Globus pallidus (tissue), 1 donor: ENCODE data around the gene TCHP.

ENCODE experiments used
- DNase-seq: peaks from one replicate; pipeline ENCODE4 v3.0.0-alpha.2; 2015; ENCODE audit warnings: low spot score

TCHP gene

GRCh38 chr12:109932878-109933503, 32.9 kb downstream of the TCHP start:
- no peak for DNase-seq

- no peak for DNase-seq
Measured at GRCh38 chr12:109934026-109934425, 34.0 kb downstream of the TCHP start.

GRCh38 chr12:109937371-109937770, 37.3 kb downstream of the TCHP start:
- no peak for DNase-seq

DNA sequence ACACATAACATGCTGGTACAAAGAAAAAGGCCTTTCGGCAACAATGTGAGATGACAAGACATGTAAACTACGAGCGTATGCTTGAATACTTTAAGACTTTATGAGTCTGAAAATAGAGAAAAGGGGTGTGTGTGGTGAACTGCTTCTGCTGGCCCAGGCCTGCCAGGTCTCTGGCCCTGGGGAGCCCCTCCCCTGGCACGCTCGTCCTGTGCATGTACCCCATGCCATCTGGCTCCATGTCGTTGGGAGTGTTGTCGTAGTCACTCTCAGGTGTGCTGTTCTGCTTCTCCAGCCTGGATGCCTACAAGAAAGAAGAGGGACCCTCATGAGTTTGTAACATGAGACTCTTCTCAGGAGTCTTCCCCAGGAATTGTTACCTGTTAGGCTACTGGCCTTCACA, 38.9 kb downstream of the TCHP start:
- no peak for DNase-seq

DNA sequence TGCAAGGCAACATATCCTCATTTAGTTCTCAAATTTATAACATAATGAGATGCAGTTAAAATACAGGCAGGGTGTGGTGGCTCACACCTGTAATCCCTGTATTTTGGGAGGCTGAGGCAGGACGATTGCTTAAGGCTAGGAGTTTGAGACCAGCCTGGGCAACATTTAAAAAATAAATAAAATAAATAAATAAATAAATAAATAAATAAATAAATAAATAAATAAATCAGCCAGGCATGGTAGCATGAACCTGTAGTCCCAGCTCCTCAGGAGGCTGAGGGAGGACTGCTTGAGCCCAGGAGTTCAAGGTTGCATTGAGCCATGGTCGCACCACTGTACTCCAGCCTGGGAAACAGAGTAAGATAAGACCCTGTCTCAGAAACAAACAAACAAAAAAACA, 39.4 kb downstream of the TCHP start:
- DNase-seq = no peak

DNA sequence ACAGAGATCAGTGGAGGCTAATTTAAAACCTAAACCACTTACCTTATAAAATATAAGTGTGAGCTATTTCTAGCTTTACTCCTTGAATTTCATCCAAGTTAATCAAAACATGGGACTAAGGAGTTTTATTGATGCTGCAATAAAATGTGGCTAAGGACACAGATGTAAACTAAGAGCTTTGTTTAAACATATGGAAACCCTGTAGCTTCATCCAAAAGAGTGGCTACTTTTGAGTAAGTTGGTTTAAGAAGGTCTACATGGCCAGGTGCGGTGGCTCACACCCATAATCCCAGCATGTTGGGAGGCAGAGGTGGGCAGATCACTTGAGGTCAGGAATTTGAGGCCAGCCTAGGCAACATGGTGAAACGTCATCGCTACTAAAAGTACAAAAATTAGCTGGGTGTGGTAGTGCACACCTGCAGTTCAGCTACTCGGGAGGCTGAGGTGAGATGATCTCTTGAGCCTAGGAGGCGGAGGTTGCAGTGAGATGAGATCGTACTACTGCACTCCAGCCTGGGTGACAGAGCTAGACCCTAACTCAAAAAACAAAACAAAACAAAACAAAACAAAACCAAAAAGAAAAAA, 40.4 kb downstream of the TCHP start:
- DNase-seq = no peak

- DNase-seq = no peak
Measured at GRCh38 chr12:109943811-109944210, 43.7 kb downstream of the TCHP start.

DNA sequence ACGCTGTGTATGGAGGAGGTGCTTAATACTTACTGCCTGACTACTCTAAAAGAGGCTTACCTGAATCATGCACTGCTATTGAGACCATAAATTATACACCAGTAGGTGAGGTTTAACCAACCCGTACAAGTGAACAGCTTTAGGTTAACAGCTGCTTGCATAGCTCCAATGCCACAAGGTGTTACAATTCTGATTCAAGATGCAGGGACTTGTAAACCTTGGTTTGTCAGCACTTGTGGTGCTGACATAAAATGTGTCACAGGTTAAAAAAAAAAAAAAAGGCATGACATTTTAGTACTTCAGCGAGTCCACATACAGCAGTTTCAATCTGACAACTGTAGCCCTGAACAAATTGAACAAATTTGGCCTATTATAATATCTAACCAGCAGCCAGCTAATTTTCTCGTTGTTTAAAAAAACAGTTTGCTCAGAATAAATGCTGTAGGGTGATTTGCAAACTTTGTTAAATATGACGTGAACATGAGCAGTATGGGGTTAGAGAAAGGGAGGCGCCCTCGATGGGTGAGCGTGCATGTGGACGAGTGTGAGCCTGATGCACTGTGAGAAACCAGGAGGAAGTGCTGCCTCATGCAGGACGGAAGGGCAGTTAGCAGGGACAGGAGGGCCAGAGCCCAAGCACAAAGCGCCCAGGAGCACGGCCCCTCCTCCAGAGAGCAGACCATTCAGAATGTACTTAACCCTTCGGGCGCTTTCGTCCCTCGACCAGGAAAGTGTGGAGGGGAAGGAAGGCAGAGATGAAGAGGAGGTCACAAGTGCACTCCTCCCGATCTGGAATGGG, 44.7 kb downstream of the TCHP start:
- no peak for DNase-seq

GRCh38 chr12:109946505-109946904, 46.4 kb downstream of the TCHP start:
- no peak for DNase-seq

- DNase-seq = no peak
Measured at GRCh38 chr12:109946913-109947312, 46.8 kb downstream of the TCHP start.

- peak; percentile 50 for DNase-seq
Measured at GRCh38 chr12:109947521-109947920, 47.4 kb downstream of the TCHP start.

- no peak for DNase-seq
Measured at GRCh38 chr12:109948368-109948767, 48.3 kb downstream of the TCHP start.

- DNase-seq = no peak
Measured at GRCh38 chr12:109949089-109949488, 49.0 kb downstream of the TCHP start.

DNA sequence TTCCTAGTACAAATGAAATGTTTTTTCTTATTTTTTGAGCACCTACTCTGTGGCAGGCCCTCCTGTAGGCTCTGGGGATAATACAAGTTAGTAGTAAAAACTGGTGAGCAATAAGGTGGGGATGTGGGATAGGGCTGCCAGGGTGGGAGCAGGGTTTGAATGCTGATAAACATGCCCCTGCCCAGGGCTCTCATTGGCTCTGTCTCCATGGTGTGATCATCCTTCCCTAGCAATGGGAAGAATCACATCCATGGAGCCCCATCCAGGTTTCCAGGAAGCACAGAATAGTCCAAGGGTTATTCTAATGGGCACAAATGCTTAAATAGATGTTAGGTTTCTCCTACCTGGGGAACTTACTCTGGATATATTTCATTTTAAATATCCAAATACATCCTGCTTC, 50.6 kb downstream of the TCHP start:
- no peak for DNase-seq

DNA sequence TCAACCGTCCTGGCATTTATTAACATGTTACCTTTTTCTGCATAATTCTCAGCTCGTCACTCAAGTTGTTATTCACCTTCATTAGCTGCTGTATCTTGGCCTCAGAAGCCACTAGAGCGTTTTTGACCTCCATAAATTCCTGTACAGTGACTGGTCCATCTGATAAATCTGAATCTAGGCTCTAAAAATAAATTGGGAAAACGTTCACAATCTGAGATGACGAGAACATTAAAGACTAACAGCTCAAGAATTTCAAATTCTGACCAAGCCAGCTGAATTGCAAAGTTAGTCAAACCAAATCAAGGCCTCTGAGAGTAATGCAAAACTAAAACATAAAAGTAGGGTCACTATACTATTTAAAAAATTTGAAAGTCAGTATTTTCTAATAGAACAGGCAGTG, 51.1 kb downstream of the TCHP start:
- no peak for DNase-seq

DNA sequence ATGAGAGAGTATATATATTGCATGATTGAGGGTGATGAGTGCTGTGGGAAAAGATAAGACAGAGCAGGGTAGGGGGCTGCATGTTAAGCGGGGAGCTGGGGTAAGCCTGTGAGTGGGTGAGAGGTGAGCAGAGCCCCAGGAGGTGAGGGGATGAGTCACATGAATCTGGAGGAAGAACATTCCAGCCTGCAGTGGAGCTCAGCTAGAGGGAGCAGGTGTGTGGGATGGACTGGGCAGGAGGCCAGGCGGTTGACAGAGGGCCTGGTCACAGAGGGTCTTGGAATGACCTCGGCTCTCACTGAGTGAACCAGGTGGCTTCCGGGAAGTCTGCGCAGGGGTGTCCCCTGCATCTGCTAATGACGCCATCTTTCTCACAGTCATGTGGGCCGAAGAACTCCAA, 51.7 kb downstream of the TCHP start:
- no peak for DNase-seq

- DNase-seq = no peak
Measured at GRCh38 chr12:109952160-109952858, 52.2 kb downstream of the TCHP start.

GRCh38 chr12:109952873-109953272, 52.8 kb downstream of the TCHP start:
- DNase-seq = no peak

DNA sequence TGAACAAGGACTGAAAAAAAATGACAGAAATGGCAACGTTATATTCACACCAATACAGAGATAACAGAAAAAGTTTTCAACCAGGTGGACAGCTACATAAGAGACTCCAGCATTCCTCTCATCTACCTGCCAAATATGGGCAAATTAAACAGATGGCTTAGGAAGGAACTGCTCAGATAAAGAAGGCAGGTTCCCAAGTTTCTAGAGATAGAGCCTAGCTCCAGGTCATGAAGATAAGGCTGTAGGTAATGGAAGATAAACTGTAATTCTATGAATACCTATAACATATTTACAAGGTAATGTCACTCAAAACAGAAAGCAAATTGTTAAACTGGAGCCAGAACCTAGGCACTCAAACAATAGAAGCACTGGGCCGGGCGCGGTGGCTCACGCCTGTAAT, 53.6 kb downstream of the TCHP start:
- DNase-seq = no peak

DNA sequence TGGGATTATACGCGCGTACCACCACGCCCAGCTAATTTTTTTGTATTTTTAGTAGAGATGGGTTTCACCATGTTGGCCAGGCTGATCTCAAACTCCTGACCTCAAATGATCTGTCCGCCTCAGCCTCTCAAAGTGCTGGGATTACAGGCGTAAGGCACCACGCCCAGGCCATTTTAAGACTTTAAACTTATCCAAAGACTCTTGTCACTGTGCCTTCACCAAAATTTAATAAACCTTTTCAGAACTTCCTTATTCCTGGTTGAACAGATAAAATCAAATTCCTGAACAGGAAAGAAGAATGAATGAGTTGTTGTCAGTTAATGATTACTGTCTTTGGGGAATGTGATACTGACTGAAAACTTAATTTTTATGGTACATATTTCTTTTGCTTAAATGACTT, 58.3 kb downstream of the TCHP start:
- no peak for DNase-seq

DNA sequence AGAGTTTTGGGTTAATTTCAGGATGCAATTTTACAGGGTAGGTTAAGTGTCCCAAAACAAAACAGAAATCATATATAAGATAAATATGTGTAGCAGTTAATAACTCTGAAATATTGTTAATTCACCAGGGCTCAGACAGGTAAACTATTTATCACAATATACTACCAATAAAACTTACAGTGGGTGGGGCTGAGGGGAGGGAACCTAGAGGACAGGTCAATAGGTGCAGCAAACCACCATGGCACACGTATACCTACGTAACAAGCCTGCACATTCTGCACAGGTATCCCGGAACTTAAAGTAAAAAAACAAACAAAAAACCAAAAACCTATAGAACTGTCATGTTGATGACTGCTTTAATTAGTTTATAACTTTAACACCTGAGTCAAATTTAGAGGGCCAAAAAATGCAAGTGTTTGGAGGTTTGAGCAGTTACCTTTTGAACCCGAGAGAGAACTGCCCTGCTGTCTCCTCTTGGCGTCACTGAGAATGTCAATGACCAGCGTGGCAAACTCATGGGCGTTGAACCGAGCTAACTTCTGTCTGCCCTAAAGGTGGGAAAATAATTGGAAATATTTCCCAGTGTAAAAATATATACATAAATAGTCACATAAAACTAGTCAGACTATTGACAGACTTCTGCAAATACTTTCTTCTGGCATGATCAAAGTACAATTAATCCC, 59.5 kb downstream of the TCHP start:
- no peak for DNase-seq

DNA sequence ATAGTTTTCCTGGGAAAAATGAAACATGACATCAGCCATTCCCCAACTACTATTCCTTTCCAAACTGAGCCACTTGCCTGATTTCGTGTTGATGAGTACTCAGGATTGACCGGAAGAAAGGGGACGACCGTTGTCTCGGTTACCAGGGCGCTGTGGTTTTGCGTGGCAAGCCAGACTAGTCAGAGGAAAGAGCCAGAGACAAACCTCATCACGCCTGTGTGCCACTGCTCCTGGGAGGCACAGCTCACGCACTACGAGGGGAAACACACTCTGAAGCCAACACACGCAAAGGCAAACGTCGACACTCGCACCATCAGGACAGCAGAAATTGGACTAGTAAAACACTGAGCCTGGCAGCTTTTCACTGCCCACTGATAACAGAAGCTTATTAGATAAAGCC, 61.1 kb downstream of the TCHP start:
- DNase-seq = no peak
